Measurements from ENCODE around the gene TMEM72. TPM values are rescaled to one million over a fixed set of nuclear protein-coding genes. Genes with fewer than 3 reads are reported as not detected.

The TMEM72 gene
- total RNA-seq, 1 experiment from 2014 or later: not detected

DNA sequence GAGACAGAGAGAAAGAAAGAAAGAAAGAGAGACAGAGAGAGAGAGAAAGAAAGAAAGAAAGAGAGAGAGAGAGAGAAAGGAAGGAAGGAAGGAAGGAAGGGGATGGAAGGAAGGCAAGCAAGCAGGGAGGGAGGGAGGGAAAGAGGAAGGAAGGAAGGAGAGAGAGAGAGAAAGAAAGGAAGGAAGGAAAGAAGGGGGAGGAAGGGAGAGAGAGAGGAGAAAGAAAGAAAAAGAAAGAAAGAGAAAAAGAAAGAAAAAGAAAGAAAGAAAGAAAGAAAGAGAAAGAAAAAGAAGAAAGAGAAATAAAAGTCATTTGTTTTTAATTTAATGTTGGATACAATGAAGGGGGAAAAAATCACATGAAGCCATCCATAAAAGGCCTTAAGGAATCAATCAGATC is 43.8 kb downstream of the TMEM72 start:
- no peak for TF ChIP-seq EZH2 (IDR thresholded peaks at IDR 0.05; ENCODE audit: low read depth)
- TF ChIP-seq, protein P1, sequence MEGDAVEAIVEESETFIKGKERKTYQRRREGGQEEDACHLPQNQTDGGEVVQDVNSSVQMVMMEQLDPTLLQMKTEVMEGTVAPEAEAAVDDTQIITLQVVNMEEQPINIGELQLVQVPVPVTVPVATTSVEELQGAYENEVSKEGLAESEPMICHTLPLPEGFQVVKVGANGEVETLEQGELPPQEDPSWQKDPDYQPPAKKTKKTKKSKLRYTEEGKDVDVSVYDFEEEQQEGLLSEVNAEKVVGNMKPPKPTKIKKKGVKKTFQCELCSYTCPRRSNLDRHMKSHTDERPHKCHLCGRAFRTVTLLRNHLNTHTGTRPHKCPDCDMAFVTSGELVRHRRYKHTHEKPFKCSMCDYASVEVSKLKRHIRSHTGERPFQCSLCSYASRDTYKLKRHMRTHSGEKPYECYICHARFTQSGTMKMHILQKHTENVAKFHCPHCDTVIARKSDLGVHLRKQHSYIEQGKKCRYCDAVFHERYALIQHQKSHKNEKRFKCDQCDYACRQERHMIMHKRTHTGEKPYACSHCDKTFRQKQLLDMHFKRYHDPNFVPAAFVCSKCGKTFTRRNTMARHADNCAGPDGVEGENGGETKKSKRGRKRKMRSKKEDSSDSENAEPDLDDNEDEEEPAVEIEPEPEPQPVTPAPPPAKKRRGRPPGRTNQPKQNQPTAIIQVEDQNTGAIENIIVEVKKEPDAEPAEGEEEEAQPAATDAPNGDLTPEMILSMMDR (conservative IDR thresholded peaks at IDR 0.05): no peak
- Histone ChIP-seq H4K20me1 (ENCODE audit: insufficient read depth) (no peaks in the 10 kb centered on the region), H3K27me3 (ENCODE audit: insufficient read depth, low read depth) (no peaks in the 10 kb centered on the region), H3K27ac (no peak overlapping the region), H3F3A (ENCODE audit: insufficient read depth, low read depth) (peaks cover 8% of the 10 kb centered on the region; the same call in 1 of the 2 replicates), H3K4me3 (no peak overlapping the region), H3K9me3 (ENCODE audit: insufficient read depth, low read depth) (no peaks in the 10 kb centered on the region), H3K79me2 (ENCODE audit: low read depth) (no peaks in the 10 kb centered on the region), H2AFZ (no peak overlapping the region), H3K36me3 (ENCODE audit: low read depth) (no peaks in the 10 kb centered on the region), H3K4me2 (no peak overlapping the region), H3K9me2 (ENCODE audit: insufficient read depth) (no peaks in the 10 kb centered on the region), H3K4me1 (replicated peaks; ENCODE audit: insufficient read depth) (peaks cover 12% of the 10 kb centered on the region)
- BruUV-seq (replicated peaks): no TSS peak
- CTCF ChIA-PET: no interaction called here
- POLR2A ChIA-PET (ENCODE audit: unreplicated experiment): no interaction called here
- intact Hi-C loops (cut with micrococcal nuclease; ENCODE audit: unreplicated experiment): no loop called here
- no peak for DNase-seq

DNA sequence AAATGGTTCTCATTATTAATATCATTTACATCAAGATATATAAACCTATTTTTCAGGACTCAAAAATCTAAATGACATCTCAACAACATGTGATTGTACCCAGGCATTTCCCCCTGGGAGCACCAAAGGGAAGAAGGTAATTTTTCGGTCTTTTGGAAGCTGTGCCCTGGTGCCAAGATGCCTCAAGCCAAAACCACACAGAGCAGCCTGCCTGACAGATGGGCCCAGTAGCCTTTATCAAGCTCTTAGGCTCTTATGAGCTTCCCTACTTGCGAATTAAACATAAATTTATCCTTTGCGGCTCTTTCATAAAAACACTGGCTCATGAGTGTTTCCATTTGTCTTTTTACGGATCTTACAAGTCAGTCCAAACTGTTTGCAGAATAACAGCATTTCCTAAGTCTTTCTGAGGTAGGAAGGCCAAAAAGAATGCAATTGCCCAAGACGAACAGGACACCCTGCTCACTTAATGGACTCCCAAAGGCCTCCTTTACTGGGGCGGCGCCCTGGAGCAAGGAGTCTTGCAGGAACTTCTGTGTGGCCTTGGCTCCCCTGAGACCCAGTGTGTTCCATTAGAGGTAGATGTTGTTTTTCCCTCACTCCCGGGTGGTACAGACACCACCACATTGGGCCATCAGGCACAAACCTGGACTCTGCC is 44.4 kb downstream of the TMEM72 start:
- POLR2A ChIA-PET (ENCODE audit: unreplicated experiment): no interaction called here
- no peaks in the 10 kb centered on the region for H3K36me3 ChIP-seq (ENCODE audit: low read depth)
- peak in 1 of 2 experiments; percentile 3 for DNase-seq
- no peak overlapping the region for H3K4me2 ChIP-seq
- H3K27me3 ChIP-seq (ENCODE audit: insufficient read depth, low read depth): no peaks in the 10 kb centered on the region
- no peaks in the 10 kb centered on the region for H3K9me2 ChIP-seq (ENCODE audit: insufficient read depth)
- CTCF ChIA-PET: no interaction called here
- no peaks in the 10 kb centered on the region for H4K20me1 ChIP-seq (ENCODE audit: insufficient read depth)
- BruUV-seq (replicated peaks): no TSS peak
- peaks cover 14% of the 10 kb centered on the region; the same call in 1 of the 2 replicates for H3F3A ChIP-seq (ENCODE audit: insufficient read depth, low read depth)
- intact Hi-C loops (cut with micrococcal nuclease; ENCODE audit: unreplicated experiment): no loop called here
- no peak overlapping the region for H2AFZ ChIP-seq
- H3K27ac ChIP-seq: no peak overlapping the region
- H3K79me2 ChIP-seq (ENCODE audit: low read depth): no peaks in the 10 kb centered on the region
- TF ChIP-seq, protein P1 (conservative IDR thresholded peaks at IDR 0.05): no peak
- TF ChIP-seq EZH2 (IDR thresholded peaks at IDR 0.05; ENCODE audit: low read depth): no peak
- no peak overlapping the region for H3K4me3 ChIP-seq
- peaks cover 12% of the 10 kb centered on the region for H3K4me1 ChIP-seq (replicated peaks; ENCODE audit: insufficient read depth)
- no peaks in the 10 kb centered on the region for H3K9me3 ChIP-seq (ENCODE audit: insufficient read depth, low read depth)

DNA sequence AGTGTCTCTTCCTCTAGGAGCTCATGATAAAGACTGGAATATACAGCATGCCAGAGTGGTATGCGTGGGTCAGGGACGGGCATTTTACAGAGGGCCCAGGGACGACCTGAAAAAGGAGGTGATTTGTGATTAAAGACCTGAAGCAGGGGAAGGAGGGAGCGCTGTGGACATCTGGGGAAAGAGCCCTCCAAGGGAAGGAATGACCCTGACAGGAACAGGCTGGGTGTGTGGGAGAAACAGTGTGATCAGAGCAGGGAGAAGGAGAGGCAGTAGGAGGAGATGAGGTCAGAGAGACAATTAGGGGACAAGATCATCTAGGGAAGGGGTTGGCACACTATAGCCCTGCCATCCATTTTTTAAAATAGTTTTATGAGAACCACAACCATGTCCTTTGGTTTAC is 45.1 kb downstream of the TMEM72 start:
- Histone ChIP-seq H3K27me3 (ENCODE audit: insufficient read depth, low read depth) (no peaks in the 10 kb centered on the region), H3K9me3 (ENCODE audit: insufficient read depth, low read depth) (no peaks in the 10 kb centered on the region), H3K4me1 (replicated peaks; ENCODE audit: insufficient read depth) (peaks cover 12% of the 10 kb centered on the region), H3K4me3 (no peak overlapping the region), H3K36me3 (ENCODE audit: low read depth) (no peaks in the 10 kb centered on the region), H4K20me1 (ENCODE audit: insufficient read depth) (no peaks in the 10 kb centered on the region), H3K9me2 (ENCODE audit: insufficient read depth) (no peaks in the 10 kb centered on the region), H3K27ac (no peak overlapping the region), H3K79me2 (ENCODE audit: low read depth) (no peaks in the 10 kb centered on the region), H3F3A (ENCODE audit: insufficient read depth, low read depth) (peaks cover 17% of the 10 kb centered on the region; the same call in 1 of the 2 replicates), H3K4me2 (no peak overlapping the region), H2AFZ (no peak overlapping the region)
- no TSS peak for BruUV-seq (replicated peaks)
- POLR2A ChIA-PET (ENCODE audit: unreplicated experiment): no interaction called here
- TF ChIP-seq EZH2 (IDR thresholded peaks at IDR 0.05; ENCODE audit: low read depth): no peak
- TF ChIP-seq, protein P1 (conservative IDR thresholded peaks at IDR 0.05): no peak
- no peak for DNase-seq
- intact Hi-C loops (cut with micrococcal nuclease; ENCODE audit: unreplicated experiment): no loop called here
- CTCF ChIA-PET: no interaction called here
